ENCODE results near the gene DEPDC1B.
"Not testable (repeated sequence)": the region's sequence is repeated elsewhere in the genome, so short reads cannot be mapped to it uniquely, and the experiment has no call there.

The DEPDC1B gene

DNA sequence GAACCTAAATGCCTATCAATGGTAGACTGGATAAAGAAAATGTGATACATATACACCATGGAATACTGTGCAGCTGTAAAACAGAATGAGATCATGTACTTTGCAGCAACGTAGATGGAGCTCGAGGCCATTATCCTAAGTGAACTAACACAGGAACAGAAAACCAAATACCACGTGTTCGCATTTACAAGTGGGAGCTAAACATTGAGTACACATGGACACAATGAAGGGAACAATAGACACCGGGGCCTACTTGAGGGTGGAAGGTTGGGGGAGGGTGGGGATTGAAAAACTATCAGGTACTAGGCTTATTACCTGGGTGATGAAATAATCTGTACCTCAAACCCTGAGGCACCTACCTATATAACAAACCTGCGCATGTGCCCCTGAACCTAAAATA is 22.4 kb upstream of the DEPDC1B start:
- Histone ChIP-seq H3K9ac (no peak overlapping the region), H3K36me3 (ENCODE audit: insufficient read depth) (no peaks in the 10 kb centered on the region), H3K4me3 (IDR thresholded peaks at IDR 0.05; ENCODE audit: insufficient read depth, low read depth, low read length) (no peak overlapping the region), H3K4me1 (ENCODE audit: low read depth, poor library complexity, severe bottlenecking) (no peaks in the 10 kb centered on the region), H2AFZ (ENCODE audit: low read depth) (no peak overlapping the region), H4K20me1 (ENCODE audit: insufficient read depth) (no peaks in the 10 kb centered on the region), H3K27me3 (ENCODE audit: insufficient read depth, low read depth) (no peaks in the 10 kb centered on the region), H3K79me2 (ENCODE audit: insufficient read depth, low read depth) (no peaks in the 10 kb centered on the region), H3K4me2 (no peak overlapping the region), H3K27ac (no peak overlapping the region)
- TF ChIP-seq, protein P1, sequence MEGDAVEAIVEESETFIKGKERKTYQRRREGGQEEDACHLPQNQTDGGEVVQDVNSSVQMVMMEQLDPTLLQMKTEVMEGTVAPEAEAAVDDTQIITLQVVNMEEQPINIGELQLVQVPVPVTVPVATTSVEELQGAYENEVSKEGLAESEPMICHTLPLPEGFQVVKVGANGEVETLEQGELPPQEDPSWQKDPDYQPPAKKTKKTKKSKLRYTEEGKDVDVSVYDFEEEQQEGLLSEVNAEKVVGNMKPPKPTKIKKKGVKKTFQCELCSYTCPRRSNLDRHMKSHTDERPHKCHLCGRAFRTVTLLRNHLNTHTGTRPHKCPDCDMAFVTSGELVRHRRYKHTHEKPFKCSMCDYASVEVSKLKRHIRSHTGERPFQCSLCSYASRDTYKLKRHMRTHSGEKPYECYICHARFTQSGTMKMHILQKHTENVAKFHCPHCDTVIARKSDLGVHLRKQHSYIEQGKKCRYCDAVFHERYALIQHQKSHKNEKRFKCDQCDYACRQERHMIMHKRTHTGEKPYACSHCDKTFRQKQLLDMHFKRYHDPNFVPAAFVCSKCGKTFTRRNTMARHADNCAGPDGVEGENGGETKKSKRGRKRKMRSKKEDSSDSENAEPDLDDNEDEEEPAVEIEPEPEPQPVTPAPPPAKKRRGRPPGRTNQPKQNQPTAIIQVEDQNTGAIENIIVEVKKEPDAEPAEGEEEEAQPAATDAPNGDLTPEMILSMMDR (conservative IDR thresholded peaks at IDR 0.05; ENCODE audit: low read depth, low read length) = no peak

DNA sequence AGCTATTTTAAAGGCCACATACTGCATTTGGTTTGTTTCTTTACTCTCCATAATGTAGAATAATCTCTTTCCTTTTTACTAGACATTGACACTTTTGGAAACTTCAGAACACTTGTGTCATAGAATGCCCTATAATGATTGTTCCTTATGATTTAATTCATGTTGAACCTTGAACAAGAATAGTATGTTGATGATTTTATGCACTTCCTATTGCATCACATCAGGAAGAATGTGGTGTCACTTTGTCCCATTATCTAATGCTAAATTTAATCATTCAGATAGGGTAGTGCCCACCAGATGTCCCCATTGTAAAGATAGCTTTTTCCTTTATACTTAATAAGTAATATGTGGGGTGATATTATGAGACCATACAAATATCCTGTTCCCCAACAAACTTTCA is 19.4 kb upstream of the DEPDC1B start:
- TF ChIP-seq, protein P1 (conservative IDR thresholded peaks at IDR 0.05; ENCODE audit: low read depth, low read length) = no peak

DNA sequence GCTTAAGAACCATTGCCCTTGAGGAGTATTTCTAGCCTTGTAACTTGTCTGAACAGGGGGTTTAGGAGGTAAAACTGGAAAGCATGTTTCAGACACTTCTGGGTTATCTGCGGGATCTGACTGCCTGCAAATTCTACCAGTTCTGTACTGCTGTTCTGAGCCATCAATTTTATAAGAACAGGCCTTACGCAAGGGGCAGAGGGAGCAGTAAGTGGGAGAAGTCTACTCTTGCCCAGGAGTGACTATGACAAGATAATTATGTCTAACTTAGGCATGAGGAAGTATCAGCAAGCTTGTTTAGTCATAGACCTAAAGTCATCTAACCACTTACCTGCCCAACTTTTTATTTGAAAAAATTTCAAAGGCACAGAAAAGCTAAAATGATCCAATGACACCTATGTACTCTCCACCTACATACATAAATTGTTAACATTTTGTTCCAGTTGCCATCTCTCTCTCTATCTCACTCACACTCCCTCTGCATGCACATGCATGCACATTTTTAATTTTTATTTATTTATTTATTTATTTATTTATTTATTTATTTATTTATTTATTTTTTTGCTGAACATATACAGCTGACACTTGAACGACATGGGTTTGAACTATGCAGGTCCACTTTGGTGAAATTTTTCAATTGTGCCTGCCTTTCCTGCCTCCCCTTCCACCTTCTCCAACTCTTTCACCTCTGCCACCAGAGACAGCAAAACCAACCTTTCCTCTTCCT is 18.4 kb upstream of the DEPDC1B start:
- no peak overlapping the region for H3K4me2 ChIP-seq
- no peak overlapping the region for H2AFZ ChIP-seq (ENCODE audit: low read depth)
- TF ChIP-seq, protein P1 (conservative IDR thresholded peaks at IDR 0.05; ENCODE audit: low read depth, low read length) = no peak
- H4K20me1 ChIP-seq (ENCODE audit: insufficient read depth) = no peaks in the 10 kb centered on the region
- H3K27me3 ChIP-seq (ENCODE audit: insufficient read depth, low read depth) = no peaks in the 10 kb centered on the region
- no peaks in the 10 kb centered on the region for H3K36me3 ChIP-seq (ENCODE audit: insufficient read depth)
- no peak overlapping the region for H3K27ac ChIP-seq
- H3K4me3 ChIP-seq (IDR thresholded peaks at IDR 0.05; ENCODE audit: insufficient read depth, low read depth, low read length) = no peak overlapping the region
- no peak overlapping the region for H3K9ac ChIP-seq
- H3K79me2 ChIP-seq (ENCODE audit: insufficient read depth, low read depth) = no peaks in the 10 kb centered on the region
- H3K4me1 ChIP-seq (ENCODE audit: low read depth, poor library complexity, severe bottlenecking) = no peaks in the 10 kb centered on the region

More for the DNA sequence above, 19.4 kb upstream of the DEPDC1B start:
- Histone ChIP-seq H2AFZ (ENCODE audit: low read depth) (no peak overlapping the region), H3K36me3 (ENCODE audit: insufficient read depth) (no peaks in the 10 kb centered on the region), H3K27ac (no peak overlapping the region), H3K79me2 (ENCODE audit: insufficient read depth, low read depth) (no peaks in the 10 kb centered on the region), H3K4me2 (no peak overlapping the region), H3K4me3 (IDR thresholded peaks at IDR 0.05; ENCODE audit: insufficient read depth, low read depth, low read length) (no peak overlapping the region), H3K9ac (no peak overlapping the region), H4K20me1 (ENCODE audit: insufficient read depth) (no peaks in the 10 kb centered on the region), H3K27me3 (ENCODE audit: insufficient read depth, low read depth) (no peaks in the 10 kb centered on the region), H3K4me1 (ENCODE audit: low read depth, poor library complexity, severe bottlenecking) (no peaks in the 10 kb centered on the region)

DNA sequence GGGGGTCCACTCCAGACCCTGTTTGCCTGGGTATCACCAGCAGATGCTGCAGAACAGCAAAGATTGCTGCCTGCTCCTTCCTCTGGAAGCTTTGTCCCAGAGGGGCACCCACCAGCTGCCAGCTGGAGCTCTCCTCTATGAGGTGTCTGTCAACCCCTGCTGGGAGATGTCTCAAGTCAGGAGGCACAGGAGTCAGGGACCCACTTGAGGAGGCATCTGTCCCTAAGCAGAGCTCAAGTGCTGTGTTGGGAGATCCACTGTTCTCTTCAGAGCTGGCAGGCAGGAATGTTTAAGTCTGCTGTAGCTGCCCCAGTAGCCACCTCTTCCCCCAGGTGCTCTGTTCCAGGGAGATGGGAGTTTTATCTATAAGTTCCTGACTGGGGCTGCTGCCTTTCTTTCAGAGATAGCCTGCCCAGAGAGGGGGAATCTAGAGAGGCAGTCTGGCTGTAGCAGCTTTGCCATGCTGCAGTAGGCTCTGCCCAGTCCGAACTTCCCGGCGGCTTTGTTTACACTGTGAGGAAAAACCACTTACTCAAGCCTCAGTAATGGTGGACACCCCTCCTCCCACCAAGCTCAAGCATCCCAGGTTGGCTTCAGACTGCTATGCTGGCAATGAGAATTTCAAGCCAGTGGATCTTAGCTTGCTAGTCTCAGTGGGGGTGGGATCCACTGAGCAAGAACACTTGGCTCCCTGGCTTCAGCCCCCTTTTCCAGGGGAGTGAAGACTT is 15.4 kb upstream of the DEPDC1B start:
- not testable (repeated sequence) for H3K27ac ChIP-seq; H3K4me2 ChIP-seq; H4K20me1 ChIP-seq (ENCODE audit: insufficient read depth); H3K27me3 ChIP-seq (ENCODE audit: insufficient read depth, low read depth); H2AFZ ChIP-seq (ENCODE audit: low read depth); H3K9ac ChIP-seq; H3K79me2 ChIP-seq (ENCODE audit: insufficient read depth, low read depth); H3K4me3 ChIP-seq (IDR thresholded peaks at IDR 0.05; ENCODE audit: insufficient read depth, low read depth, low read length); H3K36me3 ChIP-seq (ENCODE audit: insufficient read depth); H3K4me1 ChIP-seq (ENCODE audit: low read depth, poor library complexity, severe bottlenecking)

- H2AFZ ChIP-seq (ENCODE audit: low read depth) = no peak overlapping the region
- H3K4me2 ChIP-seq = no peak overlapping the region
Measured at GRCh38 chr5:60712950-60713349, 13.0 kb upstream of the DEPDC1B start.

GRCh38 chr5:60711892-60712291 is 11.9 kb upstream of the DEPDC1B start:
- H3K4me3 ChIP-seq (IDR thresholded peaks at IDR 0.05; ENCODE audit: insufficient read depth, low read depth, low read length); H3K4me2 ChIP-seq; H3K4me1 ChIP-seq (ENCODE audit: low read depth, poor library complexity, severe bottlenecking); H3K27me3 ChIP-seq (ENCODE audit: insufficient read depth, low read depth); H3K79me2 ChIP-seq (ENCODE audit: insufficient read depth, low read depth); H3K36me3 ChIP-seq (ENCODE audit: insufficient read depth); H4K20me1 ChIP-seq (ENCODE audit: insufficient read depth); H2AFZ ChIP-seq (ENCODE audit: low read depth); H3K27ac ChIP-seq; H3K9ac ChIP-seq: not testable (repeated sequence)

More at GRCh38 chr5:60712950-60713349, 13.0 kb upstream of the DEPDC1B start:
- TF ChIP-seq, protein P1 (conservative IDR thresholded peaks at IDR 0.05; ENCODE audit: low read depth, low read length) = no peak
- Histone ChIP-seq H3K4me3 (IDR thresholded peaks at IDR 0.05; ENCODE audit: insufficient read depth, low read depth, low read length) (no peak overlapping the region), H3K27me3 (ENCODE audit: insufficient read depth, low read depth) (no peaks in the 10 kb centered on the region), H4K20me1 (ENCODE audit: insufficient read depth) (no peaks in the 10 kb centered on the region), H3K4me1 (ENCODE audit: low read depth, poor library complexity, severe bottlenecking) (no peaks in the 10 kb centered on the region), H3K79me2 (ENCODE audit: insufficient read depth, low read depth) (no peaks in the 10 kb centered on the region), H3K36me3 (ENCODE audit: insufficient read depth) (no peaks in the 10 kb centered on the region), H3K9ac (no peak overlapping the region), H3K27ac (no peak overlapping the region)

All from KMS-11 (cell line).